Endothelial cell of umbilical vein (primary cell): ENCODE results near the gene ADGRG4.

Source experiments
- GATA2 ChIP-seq: IDR thresholded peaks from 2 replicates; pipeline ENCODE4 v1.7.0; 2011; ENCODE audit warnings: low read depth, mild to moderate bottlenecking, moderate library complexity, mixed read lengths, low read length; ENCODE audit not compliant: insufficient read length, insufficient read depth
- JUN ChIP-seq: IDR thresholded peaks from 2 replicates; pipeline ENCODE4 v1.6.1; 2011; ENCODE audit warnings: borderline replicate concordance, low read depth; ENCODE audit not compliant: insufficient read length, insufficient read depth
- MYC ChIP-seq: IDR thresholded peaks from one replicate; pipeline ENCODE4 v1.6.1; 2011; ENCODE audit warnings: mild to moderate bottlenecking, low read depth, low read length
- POLR2A ChIP-seq: IDR thresholded peaks from 2 replicates; pipeline ENCODE4 v1.6.1; 2012; ENCODE audit warnings: low read depth, mild to moderate bottlenecking, control low read depth, low read length
- POLR2AphosphoS5 ChIP-seq: IDR thresholded peaks from 2 replicates; pipeline ENCODE4 v1.6.1; 2012; ENCODE audit warnings: low read depth, mild to moderate bottlenecking, control low read depth, low read length, moderate library complexity; ENCODE audit not compliant: insufficient read depth
- TF ChIP-seq, protein P1 (sequence below), 2 donors: IDR thresholded peaks; 1 replicate in 1 of 2; 2 replicates in 1 of 2; pipeline ENCODE4 v1.5.1; 2011; ENCODE audit warnings: low read length in 2 of 2, mild to moderate bottlenecking in 2 of 2, moderate library complexity in 2 of 2, control low read depth in 1 of 2, inconsistent platforms in 1 of 2, low read depth in 1 of 2; ENCODE audit not compliant: insufficient read depth in 1 of 2; ENCODE audit errors: extremely low read depth in 1 of 2

GRCh38 chrX:136354201-136354600 is 53.4 kb downstream of the ADGRG4 start:
- TF ChIP-seq, protein P1, sequence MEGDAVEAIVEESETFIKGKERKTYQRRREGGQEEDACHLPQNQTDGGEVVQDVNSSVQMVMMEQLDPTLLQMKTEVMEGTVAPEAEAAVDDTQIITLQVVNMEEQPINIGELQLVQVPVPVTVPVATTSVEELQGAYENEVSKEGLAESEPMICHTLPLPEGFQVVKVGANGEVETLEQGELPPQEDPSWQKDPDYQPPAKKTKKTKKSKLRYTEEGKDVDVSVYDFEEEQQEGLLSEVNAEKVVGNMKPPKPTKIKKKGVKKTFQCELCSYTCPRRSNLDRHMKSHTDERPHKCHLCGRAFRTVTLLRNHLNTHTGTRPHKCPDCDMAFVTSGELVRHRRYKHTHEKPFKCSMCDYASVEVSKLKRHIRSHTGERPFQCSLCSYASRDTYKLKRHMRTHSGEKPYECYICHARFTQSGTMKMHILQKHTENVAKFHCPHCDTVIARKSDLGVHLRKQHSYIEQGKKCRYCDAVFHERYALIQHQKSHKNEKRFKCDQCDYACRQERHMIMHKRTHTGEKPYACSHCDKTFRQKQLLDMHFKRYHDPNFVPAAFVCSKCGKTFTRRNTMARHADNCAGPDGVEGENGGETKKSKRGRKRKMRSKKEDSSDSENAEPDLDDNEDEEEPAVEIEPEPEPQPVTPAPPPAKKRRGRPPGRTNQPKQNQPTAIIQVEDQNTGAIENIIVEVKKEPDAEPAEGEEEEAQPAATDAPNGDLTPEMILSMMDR (IDR thresholded peaks at IDR 0.05; ENCODE audit: extremely low read depth in 1 of 2, insufficient read depth in 1 of 2, low read depth in 1 of 2, low read length in 2 of 2): no peak
- TF ChIP-seq JUN (no peak), GATA2 (no peak), MYC (no peak), POLR2AphosphoS5 (no peak), POLR2A (no peak)
